ENCODE measurements around the gene MACROD2.

Gene MACROD2

GRCh38 chr20:15461938-15462337, 1466.6 kb downstream of the MACROD2 start:
- H3K4me1 Mint-ChIP-seq (ENCODE audit: low read depth): no peaks in the 10 kb centered on the region
- no peak overlapping the region for H3K27ac Mint-ChIP-seq
- no peaks in the 10 kb centered on the region for H3K27me3 Mint-ChIP-seq
- no peaks in the 10 kb centered on the region for H3K36me3 Mint-ChIP-seq (ENCODE audit: low read depth)
- H3K4me3 Mint-ChIP-seq: no peak overlapping the region
- H3K9me3 Mint-ChIP-seq: peaks cover 12% of the 10 kb centered on the region

GRCh38 chr20:15475483-15475882, 1480.2 kb downstream of the MACROD2 start:
- Mint-ChIP-seq H3K9me3 (peaks cover 4% of the 10 kb centered on the region), H3K27ac (no peak overlapping the region), H3K4me1 (ENCODE audit: low read depth) (no peaks in the 10 kb centered on the region), H3K27me3 (no peaks in the 10 kb centered on the region), H3K4me3 (no peak overlapping the region), H3K36me3 (ENCODE audit: low read depth) (no peaks in the 10 kb centered on the region)

- no peaks in the 10 kb centered on the region for H3K4me1 Mint-ChIP-seq (ENCODE audit: low read depth)
- no peak overlapping the region for H3K4me3 Mint-ChIP-seq
- H3K27ac Mint-ChIP-seq: no peak overlapping the region
- no peaks in the 10 kb centered on the region for H3K27me3 Mint-ChIP-seq
- H3K9me3 Mint-ChIP-seq: peaks cover 4% of the 10 kb centered on the region
- H3K36me3 Mint-ChIP-seq (ENCODE audit: low read depth): no peaks in the 10 kb centered on the region
These were observed 1480.9 kb downstream of the MACROD2 start for GRCh38 chr20:15476186-15476585.

- Mint-ChIP-seq H3K27ac (no peak overlapping the region), H3K4me1 (ENCODE audit: low read depth) (no peaks in the 10 kb centered on the region), H3K4me3 (no peak overlapping the region), H3K36me3 (ENCODE audit: low read depth) (no peaks in the 10 kb centered on the region), H3K27me3 (no peaks in the 10 kb centered on the region), H3K9me3 (peaks cover 4% of the 10 kb centered on the region)
These were observed 1481.5 kb downstream of the MACROD2 start for GRCh38 chr20:15476781-15477180.

GRCh38 chr20:15482525-15482924, 1487.2 kb downstream of the MACROD2 start:
- Mint-ChIP-seq H3K27ac (no peak overlapping the region), H3K36me3 (ENCODE audit: low read depth) (no peaks in the 10 kb centered on the region), H3K4me1 (ENCODE audit: low read depth) (no peaks in the 10 kb centered on the region), H3K27me3 (no peaks in the 10 kb centered on the region), H3K9me3 (peaks cover 10% of the 10 kb centered on the region), H3K4me3 (no peak overlapping the region)

- Mint-ChIP-seq H3K4me1 (ENCODE audit: low read depth) (no peaks in the 10 kb centered on the region), H3K27ac (no peak overlapping the region), H3K4me3 (no peak overlapping the region), H3K9me3 (peaks cover 7% of the 10 kb centered on the region), H3K36me3 (ENCODE audit: low read depth) (no peaks in the 10 kb centered on the region), H3K27me3 (no peaks in the 10 kb centered on the region)
These were observed 1490.2 kb downstream of the MACROD2 start for GRCh38 chr20:15485519-15485918.

- Mint-ChIP-seq H3K36me3 (ENCODE audit: low read depth) (no peaks in the 10 kb centered on the region), H3K27ac (no peak overlapping the region), H3K4me3 (no peak overlapping the region), H3K4me1 (ENCODE audit: low read depth) (no peaks in the 10 kb centered on the region), H3K27me3 (no peaks in the 10 kb centered on the region), H3K9me3 (peaks cover 11% of the 10 kb centered on the region)
These were observed 1491.7 kb downstream of the MACROD2 start for GRCh38 chr20:15487030-15487429.

- Mint-ChIP-seq H3K9me3 (peaks cover 11% of the 10 kb centered on the region), H3K27ac (no peak overlapping the region), H3K36me3 (ENCODE audit: low read depth) (no peaks in the 10 kb centered on the region), H3K27me3 (no peaks in the 10 kb centered on the region), H3K4me1 (ENCODE audit: low read depth) (no peaks in the 10 kb centered on the region), H3K4me3 (no peak overlapping the region)
These were observed 1492.4 kb downstream of the MACROD2 start for GRCh38 chr20:15487682-15488081.

GRCh38 chr20:15491575-15491974, 1496.3 kb downstream of the MACROD2 start:
- Mint-ChIP-seq H3K27me3 (no peaks in the 10 kb centered on the region), H3K36me3 (ENCODE audit: low read depth) (no peaks in the 10 kb centered on the region)

GRCh38 chr20:15494851-15495250, 1499.5 kb downstream of the MACROD2 start:
- H3K4me1 Mint-ChIP-seq (ENCODE audit: low read depth): no peaks in the 10 kb centered on the region
- H3K9me3 Mint-ChIP-seq: peaks cover 16% of the 10 kb centered on the region
- peaks cover 3% of the 10 kb centered on the region for H3K27me3 Mint-ChIP-seq
- H3K4me3 Mint-ChIP-seq: no peak overlapping the region
- no peak overlapping the region for H3K27ac Mint-ChIP-seq
- H3K36me3 Mint-ChIP-seq (ENCODE audit: low read depth): peaks cover 4% of the 10 kb centered on the region

More at GRCh38 chr20:15491575-15491974, 1496.3 kb downstream of the MACROD2 start:
- Mint-ChIP-seq H3K4me1 (ENCODE audit: low read depth) (no peaks in the 10 kb centered on the region), H3K4me3 (no peak overlapping the region), H3K9me3 (peaks cover 16% of the 10 kb centered on the region), H3K27ac (no peak overlapping the region)

- Mint-ChIP-seq H3K27me3 (peaks cover 3% of the 10 kb centered on the region), H3K4me3 (no peak overlapping the region), H3K9me3 (peaks cover 15% of the 10 kb centered on the region), H3K27ac (no peak overlapping the region), H3K4me1 (ENCODE audit: low read depth) (no peaks in the 10 kb centered on the region), H3K36me3 (ENCODE audit: low read depth) (peaks cover 4% of the 10 kb centered on the region)
These were observed 1501.3 kb downstream of the MACROD2 start for GRCh38 chr20:15496501-15497039.

- no peak overlapping the region for H3K4me3 Mint-ChIP-seq
- H3K27ac Mint-ChIP-seq: no peak overlapping the region
- peaks cover 3% of the 10 kb centered on the region for H3K27me3 Mint-ChIP-seq
- peaks cover 15% of the 10 kb centered on the region for H3K9me3 Mint-ChIP-seq
- H3K36me3 Mint-ChIP-seq (ENCODE audit: low read depth): peaks cover 4% of the 10 kb centered on the region
- H3K4me1 Mint-ChIP-seq (ENCODE audit: low read depth): no peaks in the 10 kb centered on the region
These were observed 1503.6 kb downstream of the MACROD2 start for GRCh38 chr20:15498926-15499325.

GRCh38 chr20:15506311-15506710, 1511.0 kb downstream of the MACROD2 start:
- Mint-ChIP-seq H3K4me1 (ENCODE audit: low read depth) (no peaks in the 10 kb centered on the region), H3K27me3 (no peaks in the 10 kb centered on the region), H3K36me3 (ENCODE audit: low read depth) (no peaks in the 10 kb centered on the region), H3K4me3 (no peak overlapping the region), H3K9me3 (no peaks in the 10 kb centered on the region), H3K27ac (no peak overlapping the region)

GRCh38 chr20:15507151-15507550, 1511.8 kb downstream of the MACROD2 start:
- Mint-ChIP-seq H3K27ac (no peak overlapping the region), H3K27me3 (no peaks in the 10 kb centered on the region), H3K9me3 (no peaks in the 10 kb centered on the region), H3K4me3 (no peak overlapping the region), H3K36me3 (ENCODE audit: low read depth) (no peaks in the 10 kb centered on the region), H3K4me1 (ENCODE audit: low read depth) (no peaks in the 10 kb centered on the region)

GRCh38 chr20:15511551-15511950, 1516.2 kb downstream of the MACROD2 start:
- H3K4me1 Mint-ChIP-seq (ENCODE audit: low read depth): no peaks in the 10 kb centered on the region

GRCh38 chr20:15512916-15513315, 1517.6 kb downstream of the MACROD2 start:
- Mint-ChIP-seq H3K36me3 (ENCODE audit: low read depth) (no peaks in the 10 kb centered on the region), H3K27me3 (no peaks in the 10 kb centered on the region), H3K4me3 (no peak overlapping the region), H3K27ac (no peak overlapping the region), H3K4me1 (ENCODE audit: low read depth) (no peaks in the 10 kb centered on the region), H3K9me3 (no peaks in the 10 kb centered on the region)

More at GRCh38 chr20:15511551-15511950, 1516.2 kb downstream of the MACROD2 start:
- H3K27ac Mint-ChIP-seq: no peak overlapping the region
- H3K36me3 Mint-ChIP-seq (ENCODE audit: low read depth): no peaks in the 10 kb centered on the region
- no peaks in the 10 kb centered on the region for H3K9me3 Mint-ChIP-seq
- no peaks in the 10 kb centered on the region for H3K27me3 Mint-ChIP-seq
- H3K4me3 Mint-ChIP-seq: no peak overlapping the region
